GM23338 (cell line): ENCODE data around the gene CHN2. TPM values are rescaled to one million over a fixed set of nuclear protein-coding genes. Genes with fewer than 3 reads are reported as not detected.

Experiments
- ATAC-seq: fragments of 200-7000 bp; cut with Tn5 transposase; 3 replicates; pipeline ENCODE4 v1.9.1; 2020
- DNase-seq: peaks from one replicate; pipeline ENCODE4 v3.0.0-alpha.2; 2015; ENCODE audit warnings: low spot score
- H2AFZ ChIP-seq: fragments of 200-600 bp; sonication (generic); 2 replicates; pipeline ENCODE4 v1.8.0; 2016; ENCODE audit warnings: antibody characterized with exemption, mild to moderate bottlenecking, moderate library complexity
- H3F3A ChIP-seq: fragments of 200-600 bp; sonication (generic); replicated peaks from 2 replicates; pipeline ENCODE4 v1.8.0; 2017; ENCODE audit warnings: antibody characterized with exemption, mixed run types, low read depth
- H3K27ac ChIP-seq: fragments of 200-600 bp; sonication (generic); 2 replicates; pipeline ENCODE4 v1.6.1; 2016; ENCODE audit warnings: low read depth
- H3K27me3 ChIP-seq: fragments of 200-600 bp; sonication (generic); 2 replicates; pipeline ENCODE4 v1.8.0; 2016; ENCODE audit warnings: mild to moderate bottlenecking, mixed run types, moderate library complexity; ENCODE audit not compliant: insufficient read depth
- H3K36me3 ChIP-seq: fragments of 200-600 bp; sonication (generic); 2 replicates; pipeline ENCODE4 v1.8.0; 2016; ENCODE audit warnings: mild to moderate bottlenecking; ENCODE audit not compliant: insufficient read depth
- H3K4me1 ChIP-seq: fragments of 200-600 bp; sonication (generic); 2 replicates; pipeline ENCODE4 v1.8.0; 2016; ENCODE audit warnings: mild to moderate bottlenecking, moderate library complexity; ENCODE audit not compliant: insufficient read depth
- H3K4me2 ChIP-seq: fragments of 200-600 bp; sonication (generic); 2 replicates; pipeline ENCODE4 v1.7.1; 2017; ENCODE audit warnings: mixed run types
- H3K4me3 ChIP-seq: fragments of 200-600 bp; sonication (generic); 2 replicates; pipeline ENCODE4 v1.6.1; 2016; ENCODE audit warnings: mixed run types
- H3K79me2 ChIP-seq: fragments of 200-600 bp; sonication (generic); replicated peaks from 2 replicates; pipeline ENCODE4 v1.8.0; 2017; ENCODE audit warnings: mild to moderate bottlenecking; ENCODE audit not compliant: insufficient read depth
- H3K9me2 ChIP-seq: fragments of 200-600 bp; sonication (generic); 2 replicates; pipeline ENCODE4 v1.8.0; 2017; ENCODE audit not compliant: insufficient read depth
- H4K20me1 ChIP-seq: fragments of 200-600 bp; sonication (generic); replicated peaks from 2 replicates; pipeline ENCODE4 v1.8.0; 2017; ENCODE audit warnings: mild to moderate bottlenecking; ENCODE audit not compliant: insufficient read depth
- H3K27ac Mint-ChIP-seq: 2 replicates; pipeline ENCODE4 v1.8.0; 2020; ENCODE audit warnings: inconsistent platforms, mild to moderate bottlenecking, moderate library complexity, mixed read lengths
- H3K27me3 Mint-ChIP-seq: 3 replicates; pipeline ENCODE4 v1.8.0; 2022; ENCODE audit warnings: low read depth, mild to moderate bottlenecking, moderate library complexity, mixed read lengths, inconsistent platforms; ENCODE audit not compliant: insufficient read depth, poor library complexity
- H3K36me3 Mint-ChIP-seq: 3 replicates; pipeline ENCODE4 v1.8.0; 2021; ENCODE audit warnings: low read depth, mild to moderate bottlenecking, inconsistent platforms, moderate library complexity, mixed read lengths
- H3K4me1 Mint-ChIP-seq: 3 replicates; pipeline ENCODE4 v1.8.0; 2020; ENCODE audit warnings: mild to moderate bottlenecking, inconsistent platforms, mixed read lengths
- H3K4me3 Mint-ChIP-seq: 3 replicates; pipeline ENCODE4 v1.8.0; 2021; ENCODE audit warnings: moderate library complexity, mild to moderate bottlenecking, inconsistent platforms, mixed read lengths
- H3K9me3 Mint-ChIP-seq: 3 replicates; pipeline ENCODE4 v1.8.0; 2020; ENCODE audit warnings: moderate library complexity, mild to moderate bottlenecking, inconsistent platforms, mixed read lengths
- CREB1 ChIP-seq: fragments of 250-450 bp; sonication (Bioruptor Pico); IDR thresholded peaks from 2 replicates; pipeline ENCODE4 v1.5.0; 2020; ENCODE audit warnings: low read depth, mild to moderate bottlenecking, moderate library complexity
- ETS1 ChIP-seq: IDR thresholded peaks from 2 replicates; pipeline ENCODE4 v1.6.1; 2016; ENCODE audit warnings: antibody characterized with exemption
- EZH2 ChIP-seq: fragments of 200-600 bp; sonication (generic); IDR thresholded peaks from one replicate; pipeline ENCODE4 v1.8.0; 2017; ENCODE audit warnings: antibody characterized with exemption, mild to moderate bottlenecking, low read depth; ENCODE audit not compliant: unreplicated experiment
- JUNB ChIP-seq: IDR thresholded peaks from one replicate; pipeline ENCODE4 v1.6.1; 2016; ENCODE audit warnings: antibody characterized with exemption; ENCODE audit not compliant: unreplicated experiment
- NANOG ChIP-seq: IDR thresholded peaks from 2 replicates; pipeline ENCODE4 v1.6.1; 2016; ENCODE audit warnings: antibody characterized with exemption, borderline replicate concordance
- STAT1 ChIP-seq: IDR thresholded peaks from one replicate; pipeline ENCODE4 v1.6.1; 2016; ENCODE audit warnings: antibody characterized with exemption; ENCODE audit not compliant: unreplicated experiment
- ZNF114 ChIP-seq: fragments of 250-450 bp; sonication (Bioruptor Pico); IDR thresholded peaks from 2 replicates; pipeline ENCODE4 v1.5.0; 2020; ENCODE audit warnings: mild to moderate bottlenecking, moderate library complexity
- ZNF331 ChIP-seq: fragments of 250-450 bp; sonication (Bioruptor Pico); IDR thresholded peaks from 2 replicates; pipeline ENCODE4 v1.5.0; 2020; ENCODE audit warnings: low read depth, mild to moderate bottlenecking, moderate library complexity
- ZNF462 ChIP-seq: fragments of 250-450 bp; sonication (Bioruptor Pico); IDR thresholded peaks from 2 replicates; pipeline ENCODE4 v1.5.0; 2020; ENCODE audit warnings: mild to moderate bottlenecking, moderate library complexity
- polyA plus RNA-seq: library from polyadenylated mRNA; unstranded; fragments of >200 nt; fragmentation: Nextera tagmentation; extraction: Ambion mirVana; gene quantifications from 2 replicates; pipeline ENCODE4 v1.2.1, GENCODE V29; 2016
- total RNA-seq: library from RNA; depleted of rRNA; stranded (reverse); fragments of >200 nt; shearing (Covaris generic); gene quantifications from 2 replicates; pipeline ENCODE4 v1.2.3, GENCODE V29; 2014

CHN2 gene
- total and polyA plus RNA-seq, 2 experiments from 2014 or later = 6.1 to 7.5 TPM

- TF ChIP-seq ZNF462 (CRISPR knock-in tag) = no peak
Measured at GRCh38 chr7:29276199-29276598, 81.6 kb downstream of the CHN2 start (continued).

GRCh38 chr7:29276806-29277205 lies 82.2 kb downstream of the CHN2 start:
- Mint-ChIP-seq H3K9me3 (no peaks in the 10 kb centered on the region; the same call in 2 of the 3 replicates), H3K4me1 (peaks cover 36% of the 10 kb centered on the region), H3K4me3 (no peak overlapping the region), H3K36me3 (no peaks in the 10 kb centered on the region), H3K27me3 (peaks cover 9% of the 10 kb centered on the region), H3K27ac (peak overlapping the region; percentile 58; the same call in 1 of the 2 replicates)
- Histone ChIP-seq H3K4me1 (peaks cover 29% of the 10 kb centered on the region), H3K27me3 (no peaks in the 10 kb centered on the region), H3K79me2 (no peaks in the 10 kb centered on the region), H3K4me2 (peak overlapping the region; percentile 75), H3K4me3 (peak overlapping the region; percentile 30; the same call in 1 of the 2 replicates), H3K27ac (no peak overlapping the region), H3K9me2 (no peaks in the 10 kb centered on the region), H4K20me1 (no peaks in the 10 kb centered on the region), H3F3A (no peaks in the 10 kb centered on the region), H2AFZ (no peak overlapping the region), H3K36me3 (no peaks in the 10 kb centered on the region)
- no peak; the same call in 2 of the 3 replicates for ATAC-seq
- DNase-seq = no peak
- TF ChIP-seq ZNF114 (CRISPR knock-in tag) = no peak
- TF ChIP-seq JUNB = no peak
- TF ChIP-seq ZNF331 (CRISPR knock-in tag) = no peak
- no peak for TF ChIP-seq CREB1 (CRISPR knock-in tag)
- no peak for TF ChIP-seq EZH2
- TF ChIP-seq ETS1 = no peak
- no peak for TF ChIP-seq STAT1
- no peak for TF ChIP-seq ZNF462 (CRISPR knock-in tag)
- TF ChIP-seq NANOG = no peak
